ENCODE measurements around the gene SNX13. TPM values are rescaled to one million over a fixed set of nuclear protein-coding genes. Genes with fewer than 3 reads are reported as not detected.

SNX13 gene
- polyA plus RNA-seq, 3 donors from 2014 or later, result 7.7 to 13.3 (median 10.6) TPM

DNA sequence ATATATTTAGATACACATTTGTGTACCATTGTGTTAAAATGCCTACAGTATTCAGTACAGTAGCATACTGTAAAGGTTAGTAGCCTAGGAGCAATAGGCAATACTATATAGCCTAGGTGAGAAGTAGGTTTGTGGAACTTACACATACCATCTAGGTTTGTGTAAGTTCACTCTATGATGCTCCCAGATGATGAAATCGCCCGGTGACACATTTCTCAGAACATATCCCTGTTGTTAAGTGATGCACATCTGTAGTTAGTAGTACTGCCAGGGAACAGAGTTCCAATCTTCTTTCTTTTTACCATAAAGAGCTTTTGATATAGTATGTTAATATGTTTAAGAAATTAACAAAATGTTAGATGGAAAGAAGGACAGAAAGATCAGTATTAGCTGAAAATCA, 138.2 kb downstream of the SNX13 start:
- H3K27me3 Mint-ChIP-seq (ENCODE audit: low read depth in 3 of 3), result no peaks in the 10 kb centered on the region
- no peak overlapping the region for H3K27ac Mint-ChIP-seq
- no peak for DNase-seq
- H3K4me1 Mint-ChIP-seq, result peaks cover 5 to 7% of the 10 kb centered on the region in 2 donors
- H3K9me3 Mint-ChIP-seq, result no peaks in the 10 kb centered on the region
- no peak overlapping the region for H3K4me3 Mint-ChIP-seq
- peaks cover 29 to 54% (median 34%) of the 10 kb centered on the region in 3 donors for H3K36me3 Mint-ChIP-seq

GRCh38 chr7:17792075-17792936, 148.0 kb downstream of the SNX13 start:
- no peak overlapping the region for H3K27ac Mint-ChIP-seq
- H3K27me3 Mint-ChIP-seq (ENCODE audit: low read depth in 3 of 3), result peaks cover 0 to 1% (median 0%) of the 10 kb centered on the region in 3 donors
- H3K9me3 Mint-ChIP-seq, result no peaks in the 10 kb centered on the region
- peaks cover 17 to 28% (median 18%) of the 10 kb centered on the region in 3 donors for H3K36me3 Mint-ChIP-seq
- no peak overlapping the region for H3K4me3 Mint-ChIP-seq
- H3K4me1 Mint-ChIP-seq, result no peaks in the 10 kb centered on the region
- DNase-seq, result no peak

- no peak for DNase-seq
- Mint-ChIP-seq H3K9me3 (no peaks in the 10 kb centered on the region), H3K27ac (no peak overlapping the region), H3K36me3 (peaks cover 0 to 7% (median 4%) of the 10 kb centered on the region in 3 donors), H3K27me3 (ENCODE audit: low read depth in 3 of 3) (peaks cover 0 to 1% (median 0%) of the 10 kb centered on the region in 3 donors), H3K4me1 (no peaks in the 10 kb centered on the region), H3K4me3 (no peak overlapping the region)
These were observed 153.0 kb downstream of the SNX13 start for GRCh38 chr7:17787257-17787656.

DNA sequence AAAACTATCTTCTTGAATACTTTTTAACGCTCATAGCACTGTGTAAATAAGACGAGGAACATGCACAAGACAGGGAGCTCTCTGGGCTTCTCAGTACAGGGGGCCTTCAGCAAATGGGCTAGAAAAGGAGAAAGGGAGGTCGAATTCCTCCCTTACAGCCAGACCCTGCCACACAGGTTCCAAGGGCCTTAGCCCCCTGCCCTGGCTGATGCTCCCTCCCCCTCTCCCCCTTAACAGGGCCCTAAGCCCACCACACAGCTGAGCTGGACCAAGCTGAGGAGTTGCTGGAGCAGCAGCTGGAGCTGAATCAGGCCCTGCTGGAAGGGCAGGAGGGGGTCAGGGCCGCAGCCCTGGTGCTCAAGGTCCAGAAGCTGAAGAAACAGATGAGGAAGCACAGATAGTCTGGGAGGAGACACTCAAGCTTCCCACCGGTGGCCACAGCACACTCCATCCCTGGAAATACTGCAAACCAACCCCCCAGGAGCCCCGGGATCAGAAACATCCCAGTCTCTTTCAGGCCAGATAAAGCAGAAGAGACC, 153.9 kb downstream of the SNX13 start:
- H3K27ac Mint-ChIP-seq, result no peak overlapping the region
- H3K4me1 Mint-ChIP-seq, result no peaks in the 10 kb centered on the region
- no peak overlapping the region for H3K4me3 Mint-ChIP-seq
- H3K36me3 Mint-ChIP-seq, result peaks cover 0 to 4% (median 3%) of the 10 kb centered on the region in 3 donors
- no peak for DNase-seq
- no peaks in the 10 kb centered on the region for H3K9me3 Mint-ChIP-seq
- H3K27me3 Mint-ChIP-seq (ENCODE audit: low read depth in 3 of 3), result peaks cover 0 to 1% (median 0%) of the 10 kb centered on the region in 3 donors

DNA sequence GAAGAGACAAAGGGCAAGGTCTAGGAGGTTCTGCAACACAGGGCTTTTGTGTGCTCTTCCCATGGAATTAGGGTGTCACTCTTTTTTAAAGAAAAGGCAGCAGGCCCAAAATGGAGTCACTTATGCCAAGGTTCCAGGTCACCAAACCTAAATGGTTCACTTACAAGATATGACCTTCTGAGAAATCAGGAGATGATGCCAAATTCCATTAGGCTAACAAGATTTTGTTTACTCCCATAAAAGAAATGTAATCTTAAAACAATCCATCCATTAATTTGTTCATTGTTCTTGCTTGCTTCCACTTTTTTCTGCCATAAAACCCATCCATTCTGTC, 158.1 kb downstream of the SNX13 start:
- H3K9me3 Mint-ChIP-seq, result no peaks in the 10 kb centered on the region
- no peak overlapping the region for H3K4me3 Mint-ChIP-seq
- H3K4me1 Mint-ChIP-seq, result no peaks in the 10 kb centered on the region
- no peak for DNase-seq
- no peaks in the 10 kb centered on the region for H3K27me3 Mint-ChIP-seq (ENCODE audit: low read depth in 3 of 3)
- H3K36me3 Mint-ChIP-seq, result no peaks in the 10 kb centered on the region
- no peak overlapping the region for H3K27ac Mint-ChIP-seq

DNA sequence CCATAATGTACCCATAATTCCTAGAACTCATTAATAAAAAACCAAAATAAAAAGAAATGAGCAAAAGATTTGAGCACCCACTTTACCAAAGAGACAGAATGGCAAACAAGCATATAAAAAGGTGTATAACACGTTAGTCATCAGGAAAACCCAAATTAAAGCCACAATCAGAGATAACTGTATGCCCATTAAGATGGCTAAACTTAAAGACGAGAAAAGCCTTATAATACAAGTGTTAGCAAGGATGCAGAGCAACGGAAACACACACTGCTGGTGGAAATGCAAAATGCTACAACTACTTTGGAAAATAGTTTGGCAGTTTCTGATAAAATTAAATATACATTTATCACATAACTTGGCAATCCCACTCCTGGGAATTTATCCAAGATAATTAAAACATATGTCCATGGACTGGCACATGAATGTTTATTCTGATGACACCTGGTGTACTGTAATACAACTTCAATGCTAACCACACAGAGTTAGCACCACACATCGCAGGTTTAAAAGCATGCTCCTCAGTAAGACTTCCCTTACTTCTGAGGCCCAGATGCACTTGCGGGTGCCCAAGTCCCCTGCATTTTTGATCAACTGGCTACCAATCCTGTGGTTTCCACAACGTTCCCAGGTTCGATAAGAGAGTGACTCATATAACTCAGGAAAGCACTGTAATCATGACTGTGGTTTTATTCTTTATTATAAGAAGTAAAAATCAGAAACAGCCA, 158.6 kb downstream of the SNX13 start:
- Mint-ChIP-seq H3K4me3 (no peak overlapping the region), H3K36me3 (no peaks in the 10 kb centered on the region), H3K27ac (no peak overlapping the region), H3K4me1 (no peaks in the 10 kb centered on the region), H3K27me3 (ENCODE audit: low read depth in 3 of 3) (no peaks in the 10 kb centered on the region), H3K9me3 (no peaks in the 10 kb centered on the region)
- no peak for DNase-seq

GRCh38 chr7:17779381-17779780, 160.9 kb downstream of the SNX13 start:
- Mint-ChIP-seq H3K4me1 (no peaks in the 10 kb centered on the region), H3K36me3 (no peaks in the 10 kb centered on the region), H3K4me3 (no peak overlapping the region), H3K9me3 (no peaks in the 10 kb centered on the region), H3K27me3 (ENCODE audit: low read depth in 3 of 3) (no peaks in the 10 kb centered on the region), H3K27ac (no peak overlapping the region)
- no peak for DNase-seq

- DNase-seq, result no peak
- Mint-ChIP-seq H3K27ac (no peak overlapping the region), H3K4me1 (peaks cover 12 to 19% of the 10 kb centered on the region in 2 donors), H3K9me3 (no peaks in the 10 kb centered on the region), H3K4me3 (no peak overlapping the region), H3K36me3 (no peaks in the 10 kb centered on the region), H3K27me3 (ENCODE audit: low read depth in 3 of 3) (peaks cover 0 to under 1% (median 0%) of the 10 kb centered on the region in 3 donors)
These were observed 165.5 kb downstream of the SNX13 start for GRCh38 chr7:17774716-17775288.

GRCh38 chr7:17774248-17774647, 166.0 kb downstream of the SNX13 start:
- Mint-ChIP-seq H3K9me3 (no peaks in the 10 kb centered on the region), H3K36me3 (no peaks in the 10 kb centered on the region), H3K27ac (peak overlapping the region in 1 of 6 donors; percentile 29), H3K27me3 (ENCODE audit: low read depth in 3 of 3) (peaks cover 0 to 2% (median 0%) of the 10 kb centered on the region in 3 donors), H3K4me1 (peaks cover 12 to 19% of the 10 kb centered on the region in 2 donors), H3K4me3 (no peak overlapping the region)
- DNase-seq, result no peak

DNA sequence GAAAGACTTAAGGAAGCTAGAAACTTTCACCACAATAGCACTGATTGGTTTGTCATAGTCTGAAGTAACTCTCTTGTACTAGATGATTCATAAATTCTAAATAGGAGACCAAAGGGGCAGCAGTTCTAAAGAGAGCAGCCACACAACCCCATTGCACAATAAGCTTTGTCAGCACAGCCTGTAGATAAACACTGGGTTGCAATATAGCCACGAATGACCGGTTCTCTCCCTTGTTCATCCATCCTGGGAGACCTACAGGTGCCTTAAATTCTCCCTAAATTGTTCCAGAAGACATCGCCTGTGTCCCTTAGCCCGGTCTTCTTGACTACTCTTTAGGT, 167.0 kb downstream of the SNX13 start:
- H3K27ac Mint-ChIP-seq, result peak overlapping the region in 1 of 6 donors; percentile 29
- peaks cover 0 to 2% (median 0%) of the 10 kb centered on the region in 3 donors for H3K27me3 Mint-ChIP-seq (ENCODE audit: low read depth in 3 of 3)
- no peaks in the 10 kb centered on the region for H3K36me3 Mint-ChIP-seq
- H3K4me1 Mint-ChIP-seq, result peaks cover 12 to 19% of the 10 kb centered on the region in 2 donors
- H3K9me3 Mint-ChIP-seq, result no peaks in the 10 kb centered on the region
- H3K4me3 Mint-ChIP-seq, result no peak overlapping the region
- DNase-seq, result no peak

- Mint-ChIP-seq H3K4me3 (no peak overlapping the region), H3K27me3 (ENCODE audit: low read depth in 3 of 3) (peaks cover 0 to 2% (median 0%) of the 10 kb centered on the region in 3 donors), H3K27ac (peak overlapping the region in 3 of 6 donors; percentile 19 to 52 (median 29)), H3K4me1 (peaks cover 12 to 19% of the 10 kb centered on the region in 2 donors), H3K9me3 (no peaks in the 10 kb centered on the region), H3K36me3 (no peaks in the 10 kb centered on the region)
- no peak for DNase-seq
These were observed 167.6 kb downstream of the SNX13 start for GRCh38 chr7:17772581-17773288.

DNA sequence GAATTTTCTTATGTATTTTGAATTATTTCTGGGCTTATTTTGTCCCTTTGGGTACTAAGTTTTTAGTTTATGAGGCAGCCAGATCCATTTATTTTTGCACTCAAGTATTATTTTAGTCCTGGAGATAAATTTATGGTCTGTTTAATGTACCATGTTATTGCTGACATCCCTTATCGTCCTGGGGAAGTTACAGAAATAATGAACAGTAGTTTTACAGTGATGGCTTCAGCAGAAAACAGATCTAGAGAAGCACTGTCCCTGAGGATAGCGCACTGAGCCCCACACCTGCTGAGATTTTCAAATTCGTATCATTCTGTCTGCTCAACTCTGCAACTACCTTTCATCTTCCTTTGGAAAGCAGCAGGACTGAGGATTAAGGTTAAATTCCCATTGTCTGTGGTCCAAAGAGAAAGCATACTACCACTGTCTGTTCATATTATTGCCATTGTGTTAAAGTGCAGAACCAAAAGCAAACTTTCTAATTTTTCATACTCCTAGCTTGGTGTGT, 168.3 kb downstream of the SNX13 start:
- H3K4me3 Mint-ChIP-seq, result no peak overlapping the region
- no peaks in the 10 kb centered on the region for H3K36me3 Mint-ChIP-seq

GRCh38 chr7:17770710-17771375, 169.5 kb downstream of the SNX13 start:
- Mint-ChIP-seq H3K36me3 (no peaks in the 10 kb centered on the region), H3K9me3 (no peaks in the 10 kb centered on the region), H3K4me3 (no peak overlapping the region), H3K4me1 (peaks cover 12 to 19% of the 10 kb centered on the region in 2 donors), H3K27ac (no peak overlapping the region), H3K27me3 (ENCODE audit: low read depth in 3 of 3) (peaks cover 0 to 2% (median 0%) of the 10 kb centered on the region in 3 donors)
- DNase-seq, result no peak

More for the DNA sequence above, 168.3 kb downstream of the SNX13 start:
- H3K27ac Mint-ChIP-seq, result no peak overlapping the region
- H3K27me3 Mint-ChIP-seq (ENCODE audit: low read depth in 3 of 3), result peaks cover 0 to 2% (median 0%) of the 10 kb centered on the region in 3 donors
- peaks cover 12 to 19% of the 10 kb centered on the region in 2 donors for H3K4me1 Mint-ChIP-seq
- DNase-seq, result no peak
- no peaks in the 10 kb centered on the region for H3K9me3 Mint-ChIP-seq
